MV-4-11 (cell line): Measurements from ENCODE around the gene CDH1.
A peak's percentile ranks its signal among the peaks of the same experiment; 100 is the strongest.

Source experiments
- DNase-seq: peaks from one replicate; lab custom pipeline; 2025; lab: John Stamatoyannopoulos, UW

The CDH1 gene

GRCh38 chr16:68732042-68732680 is 4.9 kb upstream of the CDH1 start:
- DNase-seq: no peak

- no peak for DNase-seq
Observed at GRCh38 chr16:68732741-68733399, 4.2 kb upstream of the CDH1 start.

- DNase-seq: no peak
Observed at GRCh38 chr16:68733570-68733969, 3.5 kb upstream of the CDH1 start.

- no peak for DNase-seq
Observed at GRCh38 chr16:68734782-68735181, 2.3 kb upstream of the CDH1 start.

DNA sequence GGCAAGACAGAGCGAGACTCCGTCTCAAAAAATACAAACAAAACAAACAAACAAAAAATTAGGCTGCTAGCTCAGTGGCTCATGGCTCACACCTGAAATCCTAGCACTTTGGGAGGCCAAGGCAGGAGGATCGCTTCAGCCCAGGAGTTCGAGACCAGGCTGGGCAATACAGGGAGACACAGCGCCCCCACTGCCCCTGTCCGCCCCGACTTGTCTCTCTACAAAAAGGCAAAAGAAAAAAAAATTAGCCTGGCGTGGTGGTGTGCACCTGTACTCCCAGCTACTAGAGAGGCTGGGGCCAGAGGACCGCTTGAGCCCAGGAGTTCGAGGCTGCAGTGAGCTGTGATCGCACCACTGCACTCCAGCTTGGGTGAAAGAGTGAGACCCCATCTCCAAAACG is 531 bp upstream of the CDH1 start:
- DNase-seq: no peak

- DNase-seq: no peak
Observed at GRCh38 chr16:68737730-68738629, 888 bp downstream of the CDH1 start.

DNA sequence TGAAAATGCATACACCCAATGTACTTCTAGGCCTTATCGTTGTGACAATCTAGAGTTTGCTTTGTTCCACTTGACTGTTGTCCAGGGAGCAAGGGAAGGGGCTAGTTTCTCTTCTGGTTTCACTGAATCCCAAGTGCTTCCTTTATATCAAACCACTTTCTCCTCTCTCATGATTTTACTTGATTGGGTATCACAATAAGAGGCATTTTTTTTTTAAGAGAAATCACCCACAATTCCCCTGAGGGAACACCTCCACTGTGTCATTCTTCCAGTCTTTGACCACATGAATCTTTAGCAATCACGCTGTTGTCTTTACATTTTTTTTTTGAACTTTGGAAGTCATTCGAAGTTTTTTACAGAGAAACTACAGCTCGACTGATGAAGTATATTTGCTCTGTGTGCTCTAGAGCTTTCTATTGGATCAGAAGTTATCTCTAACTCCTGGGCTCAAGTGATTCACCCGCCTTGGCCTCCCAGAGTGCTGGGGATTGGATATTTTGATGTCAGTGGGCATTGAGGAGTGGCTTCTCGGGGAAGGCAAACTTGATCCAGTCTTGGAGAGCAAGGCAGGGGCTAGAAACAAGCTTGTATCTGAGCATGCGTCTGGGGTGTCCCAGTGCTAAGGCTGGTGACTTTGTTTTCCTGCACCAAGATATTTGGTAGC is 3.0 kb downstream of the CDH1 start:
- peak; percentile 62 for DNase-seq

DNA sequence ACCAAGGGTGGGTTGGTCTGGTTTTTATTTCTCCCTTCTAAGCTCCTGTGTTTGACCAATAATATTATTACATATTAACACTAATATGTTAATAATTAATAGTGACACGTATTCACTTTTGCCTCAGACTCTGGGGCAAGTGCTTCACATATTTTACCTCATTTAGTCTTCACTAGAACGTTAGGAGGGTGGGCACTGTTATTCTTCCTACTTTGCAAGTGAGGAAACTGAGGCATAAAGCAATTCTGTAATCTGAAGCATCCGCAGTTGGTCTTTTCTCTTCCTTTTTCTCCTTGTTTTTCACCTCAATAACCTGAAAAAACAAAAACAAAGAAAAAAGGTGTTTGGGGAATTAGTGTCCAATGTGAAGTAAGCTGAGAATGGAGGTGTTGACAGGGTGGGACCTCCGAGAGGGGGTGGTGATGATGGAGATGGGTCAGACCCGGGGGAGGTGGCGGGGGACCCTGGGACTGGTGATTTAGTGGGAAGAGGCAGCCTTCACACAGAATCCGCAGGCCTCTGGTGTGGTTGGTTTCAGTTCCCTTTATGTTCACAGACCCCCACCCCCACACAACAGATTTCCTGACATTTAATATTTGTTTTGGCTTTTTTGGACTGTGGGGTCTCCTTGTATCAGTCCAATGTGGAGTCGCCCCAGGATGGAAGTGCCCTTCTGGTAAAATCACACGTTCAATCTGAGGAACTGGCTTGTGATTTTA is 3.7 kb downstream of the CDH1 start:
- DNase-seq: peak; percentile 66

DNA sequence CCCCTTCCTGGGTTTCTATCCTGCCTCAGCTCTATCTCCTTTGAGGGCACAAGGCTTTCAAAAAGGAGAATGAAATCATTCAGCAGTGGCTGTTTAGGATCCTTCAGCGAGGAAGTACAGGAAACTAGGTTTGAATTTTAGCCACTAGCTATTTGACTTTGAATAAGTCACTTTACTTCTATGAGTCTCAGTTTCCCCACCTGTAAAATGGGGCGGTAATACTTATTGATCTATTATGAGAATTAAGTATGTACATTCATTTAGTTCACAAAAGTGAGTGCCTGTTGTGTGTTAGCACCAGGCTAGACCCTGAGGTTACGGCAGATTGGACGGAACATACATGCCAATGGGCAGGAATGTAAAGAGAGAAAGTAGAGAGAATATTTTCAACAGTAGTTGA is 6.6 kb downstream of the CDH1 start:
- no peak for DNase-seq

DNA sequence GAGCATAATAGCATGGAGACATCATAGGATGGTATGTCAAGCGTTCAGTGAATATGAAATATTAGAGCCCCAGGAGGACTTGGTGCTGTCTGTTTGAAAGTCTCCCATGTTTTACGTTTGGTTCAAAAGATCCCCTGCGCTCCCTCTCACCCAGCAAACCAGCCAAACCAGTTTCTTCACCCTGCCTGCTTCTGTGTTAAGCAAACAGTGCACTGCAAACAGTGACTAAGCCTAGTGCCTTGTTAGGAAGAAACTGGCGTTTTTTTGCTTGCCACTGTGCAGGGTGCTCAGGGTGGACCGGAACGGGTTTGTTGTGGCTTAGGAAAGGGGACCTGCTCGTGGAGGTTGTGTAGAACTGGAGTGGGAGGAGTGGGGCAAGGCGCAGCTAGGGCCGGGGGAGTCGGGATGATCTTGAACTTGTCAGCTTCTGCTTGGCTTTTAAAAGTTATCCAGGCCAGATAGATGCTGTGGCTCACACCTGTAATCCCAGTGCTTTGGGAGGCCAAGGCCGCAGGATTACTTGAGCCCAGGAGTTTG is 7.7 kb downstream of the CDH1 start:
- no peak for DNase-seq

GRCh38 chr16:68746951-68747350 is 9.9 kb downstream of the CDH1 start:
- no peak for DNase-seq

- no peak for DNase-seq
Observed at GRCh38 chr16:68749432-68749831, 12.3 kb downstream of the CDH1 start.

GRCh38 chr16:68750193-68750695 is 13.2 kb downstream of the CDH1 start:
- DNase-seq: no peak

DNA sequence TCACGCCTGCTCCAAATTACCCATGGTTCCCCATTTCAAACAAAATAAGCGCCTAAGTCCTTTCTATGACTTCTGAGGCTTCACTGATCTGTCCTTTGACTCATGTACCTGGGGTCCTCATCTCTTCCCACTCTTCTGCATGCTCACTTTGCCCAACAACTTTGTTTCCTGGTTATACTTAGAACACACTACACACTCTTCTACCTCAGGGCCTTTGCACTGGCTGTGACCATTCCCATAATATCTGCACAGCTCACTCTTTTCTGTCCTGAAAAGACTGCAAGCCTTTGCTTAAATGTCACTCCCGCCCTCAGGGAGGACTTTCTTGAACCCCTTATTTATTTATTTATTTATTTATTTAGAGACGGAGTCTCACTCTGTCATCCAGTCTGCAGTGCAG is 14.1 kb downstream of the CDH1 start:
- DNase-seq: no peak

DNA sequence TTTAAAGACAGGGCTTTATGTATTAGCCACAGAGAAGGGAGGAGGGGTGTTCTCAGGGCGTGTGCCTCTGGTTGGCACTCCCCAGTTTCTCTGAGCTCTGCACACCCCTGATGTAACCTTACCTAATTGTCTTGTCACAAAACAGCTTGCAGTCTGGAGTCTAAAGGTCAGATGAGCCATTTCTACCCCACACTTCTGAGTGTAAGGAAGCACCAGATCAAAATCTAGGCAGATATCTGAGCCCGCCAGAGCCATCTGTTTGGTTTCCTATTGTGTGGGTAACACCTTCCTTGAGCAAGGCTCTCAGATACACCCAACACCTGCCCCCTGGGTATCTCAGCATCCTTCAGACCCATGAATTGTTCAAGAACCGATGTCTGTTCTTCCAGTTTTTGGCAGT is 15.5 kb downstream of the CDH1 start:
- DNase-seq: no peak

GRCh38 chr16:68754084-68754792 is 17.1 kb downstream of the CDH1 start:
- no peak for DNase-seq

- no peak for DNase-seq
Observed at GRCh38 chr16:68756239-68756915, 19.3 kb downstream of the CDH1 start.

DNA sequence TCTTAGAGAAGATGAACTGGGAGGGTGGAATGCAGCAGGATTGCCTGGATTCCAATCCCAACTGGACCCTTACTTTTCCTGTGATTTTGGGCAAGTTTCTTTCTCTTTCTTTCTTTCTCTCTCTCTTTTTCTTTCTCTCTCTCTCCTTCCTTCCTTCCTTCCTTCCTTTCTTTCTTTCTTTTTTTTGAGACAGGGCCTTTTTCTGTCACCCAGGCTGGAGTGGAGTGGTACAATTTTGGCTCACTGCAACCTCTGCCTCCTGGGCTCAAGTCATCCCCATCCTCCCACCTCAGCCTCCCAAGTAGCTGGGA is 20.5 kb downstream of the CDH1 start:
- DNase-seq: no peak

DNA sequence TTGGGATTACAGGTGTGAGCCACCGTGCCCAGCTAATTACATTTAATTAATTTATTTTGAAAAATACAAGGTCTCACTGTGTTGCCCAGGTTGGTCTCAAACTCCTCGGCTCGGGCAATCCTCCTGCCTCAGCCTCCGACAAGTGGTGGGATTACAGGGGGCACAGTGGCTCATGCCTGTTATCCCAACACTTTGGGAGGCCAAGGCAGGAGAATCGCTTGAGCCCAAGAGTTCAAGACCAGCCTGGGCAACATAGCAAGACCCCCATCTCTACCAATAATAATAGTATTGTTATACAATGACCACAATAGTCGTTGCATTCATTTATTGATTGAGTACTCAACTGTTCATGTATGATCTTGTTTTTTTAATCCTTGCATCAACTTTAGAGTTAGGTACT is 22.0 kb downstream of the CDH1 start:
- no peak for DNase-seq

DNA sequence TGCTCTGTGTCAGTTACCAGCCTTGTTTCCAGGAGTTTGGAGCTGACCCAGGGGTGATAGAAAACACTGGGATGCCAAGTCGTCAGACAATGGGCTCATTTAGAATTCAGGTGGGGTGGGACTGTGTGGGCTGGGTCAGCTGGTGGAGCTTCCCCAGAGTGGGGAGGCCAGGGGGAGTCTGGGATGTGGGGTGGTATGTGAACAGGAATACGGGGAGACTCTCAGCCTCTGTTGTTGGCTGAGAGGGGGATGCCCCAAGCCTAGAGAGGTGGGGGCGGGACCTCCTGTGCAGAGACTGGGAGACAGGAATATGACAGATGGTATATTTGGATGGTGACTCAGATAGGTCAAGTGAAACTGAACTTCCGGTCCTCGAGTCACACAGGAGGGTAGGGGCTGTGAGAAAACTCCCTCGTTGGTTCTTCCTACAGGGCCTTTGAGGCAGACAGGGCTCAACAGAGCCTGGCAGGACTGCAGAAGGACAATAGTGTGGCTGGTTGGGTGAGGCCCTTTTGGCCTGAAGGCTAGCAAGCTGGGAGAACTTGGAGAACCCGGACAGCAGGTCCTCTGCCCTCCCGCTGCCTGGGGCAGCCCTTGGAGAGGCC is 23.7 kb downstream of the CDH1 start:
- peak; percentile 50 for DNase-seq
